Activated naive CD4-positive, alpha-beta T cell treated with anti-CD3 and anti-CD28 coated beads, Interleukin-2, amount 10 ng/mL, durations not matched to agents 5 hours and 36 hours (primary cell): ENCODE data around the gene OMG. TPM values are rescaled to one million over a fixed set of nuclear protein-coding genes. Genes with fewer than 3 reads are reported as not detected.

ENCODE experiments used
- total RNA-seq, 2 experiments: library from RNA; stranded (reverse); gene quantifications; one replicate each; pipeline ENCODE4 v1.2.3, GENCODE V29; 2021

Gene OMG, protein sequence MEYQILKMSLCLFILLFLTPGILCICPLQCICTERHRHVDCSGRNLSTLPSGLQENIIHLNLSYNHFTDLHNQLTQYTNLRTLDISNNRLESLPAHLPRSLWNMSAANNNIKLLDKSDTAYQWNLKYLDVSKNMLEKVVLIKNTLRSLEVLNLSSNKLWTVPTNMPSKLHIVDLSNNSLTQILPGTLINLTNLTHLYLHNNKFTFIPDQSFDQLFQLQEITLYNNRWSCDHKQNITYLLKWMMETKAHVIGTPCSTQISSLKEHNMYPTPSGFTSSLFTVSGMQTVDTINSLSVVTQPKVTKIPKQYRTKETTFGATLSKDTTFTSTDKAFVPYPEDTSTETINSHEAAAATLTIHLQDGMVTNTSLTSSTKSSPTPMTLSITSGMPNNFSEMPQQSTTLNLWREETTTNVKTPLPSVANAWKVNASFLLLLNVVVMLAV
- under 1 TPM; 0.20 to 0.31 TPM for total RNA-seq

DNA sequence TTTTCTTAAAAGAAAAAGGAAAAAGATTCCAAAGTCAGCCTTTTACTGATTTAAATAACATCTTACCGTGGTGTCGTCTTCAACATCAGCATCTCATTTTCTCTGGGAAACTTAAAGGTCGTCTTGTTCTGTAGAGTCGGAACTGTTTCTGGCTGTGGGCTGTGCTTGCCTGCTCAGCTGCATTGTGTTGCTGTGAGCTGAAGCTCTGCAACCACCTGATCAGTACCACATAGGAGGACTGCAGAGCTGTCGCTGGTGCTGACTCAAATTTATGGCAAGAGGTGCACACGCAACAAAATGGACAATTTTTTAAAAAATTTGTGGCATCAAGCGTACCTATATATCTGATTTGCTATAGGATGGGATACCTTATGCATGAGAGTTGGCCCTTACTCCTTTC lies at the start of gene OMG:
TSS of gene OMG (minus strand) at position 150 of the 400 bp plus-strand sequence. CDS start 908 bp downstream, outside the sequence.

GRCh38 chr17:31321481-31321880 lies 24.4 kb upstream of the OMG start, which contains the start of gene EVI2A:
TSS of gene EVI2A (minus strand) at chr17:31321622. CDS start at chr17:31319013, 2,609 bp downstream.

GRCh38 chr17:31313982-31314781 lies 17.1 kb upstream of the OMG start, which contains the start of gene EVI2B:
TSS of gene EVI2B (minus strand) at chr17:31314054. CDS start at chr17:31305609, 8,445 bp downstream.

Other genes with a start within 250 kb of the OMG start
- 10 to 100 TPM; 14.1 to 14.3 TPM for gene NF1, start 202.3 kb downstream of the OMG start, total RNA-seq
- gene EVI2B, start 16.8 kb upstream of the OMG start, total RNA-seq: 100 to 1,000 TPM in 1 of 2 experiments, 10 to 100 TPM in 1; 97.7 to 102 TPM
- gene EVI2A, start 24.4 kb upstream of the OMG start, total RNA-seq: 100 to 1,000 TPM in 1 of 2 experiments, 10 to 100 TPM in 1; 99.5 to 103 TPM
- gene RAB11FIP4, start 94.4 kb upstream of the OMG start, total RNA-seq: 10 to 100 TPM; 40.2 to 41.9 TPM